Neural progenitor cell (in vitro differentiated cells): ENCODE measurements around the gene ZMAT1. TPM values are rescaled to one million over a fixed set of nuclear protein-coding genes. Genes with fewer than 3 reads are reported as not detected.

Experiments used
- DNase-seq: peaks from one replicate; pipeline ENCODE4 v3.0.0-alpha.2; 2016; ENCODE audit warnings: low spot score
- H2AFZ ChIP-seq: fragments of 200-600 bp; sonication (generic); replicated peaks from 2 replicates; pipeline ENCODE4 v1.6.1; 2016; ENCODE audit warnings: antibody characterized with exemption
- H3F3A ChIP-seq: fragments of 200-600 bp; sonication (generic); 2 replicates; pipeline ENCODE4 v1.6.1; 2016; ENCODE audit warnings: antibody characterized with exemption, low read depth
- H3K27ac ChIP-seq: fragments of 200-600 bp; sonication (generic); 2 replicates; pipeline ENCODE4 v1.5.1; 2016; ENCODE audit warnings: mild to moderate bottlenecking
- H3K27me3 ChIP-seq: fragments of 200-600 bp; sonication (generic); 2 replicates; pipeline ENCODE4 v1.6.1; 2016; ENCODE audit warnings: mild to moderate bottlenecking, moderate library complexity
- H3K36me3 ChIP-seq: fragments of 200-600 bp; sonication (generic); 2 replicates; pipeline ENCODE4 v1.5.1; 2016
- H3K4me1 ChIP-seq: fragments of 200-600 bp; sonication (generic); 2 replicates; pipeline ENCODE4 v1.6.1; 2016; ENCODE audit warnings: mixed run types
- H3K4me2 ChIP-seq: fragments of 200-600 bp; sonication (generic); 2 replicates; pipeline ENCODE4 v1.6.1; 2016
- H3K4me3 ChIP-seq: fragments of 200-600 bp; sonication (generic); 2 replicates; pipeline ENCODE4 v1.5.1; 2016
- H3K79me2 ChIP-seq: fragments of 200-600 bp; sonication (generic); 2 replicates; pipeline ENCODE4 v1.6.1; 2016; ENCODE audit warnings: low read depth
- H3K9ac ChIP-seq: fragments of 200-600 bp; sonication (generic); 2 replicates; pipeline ENCODE4 v1.6.1; 2016
- H3K9me3 ChIP-seq: fragments of 200-600 bp; sonication (generic); 2 replicates; pipeline ENCODE4 v1.5.1; 2016; ENCODE audit warnings: low read depth
- H4K20me1 ChIP-seq: fragments of 200-600 bp; sonication (generic); 2 replicates; pipeline ENCODE4 v1.6.1; 2016; ENCODE audit warnings: low read depth
- H3K27ac Mint-ChIP-seq: 3 replicates; pipeline ENCODE4 v1.8.0; 2021; ENCODE audit warnings: mixed read lengths
- H3K27me3 Mint-ChIP-seq: 2 replicates; pipeline ENCODE4 v1.8.0; 2022; ENCODE audit warnings: low read depth, mild to moderate bottlenecking, inconsistent platforms, moderate library complexity, mixed read lengths; ENCODE audit not compliant: insufficient read depth
- H3K36me3 Mint-ChIP-seq: 3 replicates; pipeline ENCODE4 v1.8.0; 2021; ENCODE audit warnings: mixed read lengths
- H3K4me1 Mint-ChIP-seq: 3 replicates; pipeline ENCODE4 v1.8.0; 2021; ENCODE audit warnings: mixed read lengths
- H3K4me3 Mint-ChIP-seq: 3 replicates; pipeline ENCODE4 v1.8.0; 2021; ENCODE audit warnings: mild to moderate bottlenecking, moderate library complexity, mixed read lengths
- H3K9me3 Mint-ChIP-seq: 3 replicates; pipeline ENCODE4 v1.8.0; 2020; ENCODE audit warnings: mixed read lengths
- EZH2 ChIP-seq: fragments of 200-600 bp; sonication (generic); IDR thresholded peaks from 2 replicates; pipeline ENCODE4 v1.6.1; 2017; ENCODE audit warnings: antibody characterized with exemption, mild to moderate bottlenecking, moderate library complexity
- EZH2phosphoT487 ChIP-seq: fragments of 200-600 bp; sonication (generic); IDR thresholded peaks from 2 replicates; pipeline ENCODE4 v1.6.1; 2017; ENCODE audit warnings: antibody characterized with exemption
- total RNA-seq: library from RNA; depleted of rRNA; stranded (reverse); fragments of >200 nt; gene quantifications from 2 replicates; pipeline ENCODE4 v1.2.3, GENCODE V29; 2015; ENCODE audit warnings: low replicate concordance
- TF ChIP-seq, protein P1 (sequence below): fragments of 200-600 bp; sonication (generic); IDR thresholded peaks from 2 replicates; pipeline ENCODE4 v1.5.1; 2017; ENCODE audit warnings: antibody characterized with exemption, mild to moderate bottlenecking

The ZMAT1 gene
- total RNA-seq, 1 donor from 2014 or later, result 5.7 TPM

DNA sequence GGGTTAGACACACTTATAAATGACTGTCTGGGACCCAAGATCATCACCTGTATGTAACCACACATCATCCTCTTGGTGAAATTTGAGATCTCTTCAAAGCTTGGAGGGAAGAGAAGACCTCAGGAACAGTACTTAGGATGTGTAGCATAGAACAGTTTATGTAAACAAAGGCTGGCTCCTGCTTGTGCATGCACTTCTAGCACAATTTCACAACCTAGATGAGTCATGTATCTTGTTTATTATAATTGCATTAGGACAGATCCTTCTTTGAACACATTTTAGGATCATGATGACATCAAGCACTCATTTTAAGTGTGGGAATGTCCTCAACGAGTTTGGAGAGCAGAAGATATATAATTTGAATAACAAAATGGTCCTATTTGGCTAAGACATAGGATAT, 26.3 kb upstream of the ZMAT1 start:
- H3K4me2 ChIP-seq, result no peak overlapping the region
- no peaks in the 10 kb centered on the region for H3K36me3 ChIP-seq
- no peaks in the 10 kb centered on the region for H3F3A ChIP-seq
- Mint-ChIP-seq H3K9me3 (peaks cover 5% of the 10 kb centered on the region), H3K27me3 (no peaks in the 10 kb centered on the region), H3K4me1 (no peaks in the 10 kb centered on the region), H3K36me3 (no peaks in the 10 kb centered on the region), H3K4me3 (no peak overlapping the region), H3K27ac (no peak overlapping the region)
- no peak overlapping the region for H2AFZ ChIP-seq
- H3K4me3 ChIP-seq, result no peak overlapping the region
- no peaks in the 10 kb centered on the region for H3K79me2 ChIP-seq
- no peak overlapping the region for H3K27ac ChIP-seq
- H3K9ac ChIP-seq, result no peak overlapping the region
- no peaks in the 10 kb centered on the region for H3K9me3 ChIP-seq
- no peak for DNase-seq
- H4K20me1 ChIP-seq, result no peaks in the 10 kb centered on the region
- no peaks in the 10 kb centered on the region for H3K27me3 ChIP-seq
- TF ChIP-seq, protein P1, sequence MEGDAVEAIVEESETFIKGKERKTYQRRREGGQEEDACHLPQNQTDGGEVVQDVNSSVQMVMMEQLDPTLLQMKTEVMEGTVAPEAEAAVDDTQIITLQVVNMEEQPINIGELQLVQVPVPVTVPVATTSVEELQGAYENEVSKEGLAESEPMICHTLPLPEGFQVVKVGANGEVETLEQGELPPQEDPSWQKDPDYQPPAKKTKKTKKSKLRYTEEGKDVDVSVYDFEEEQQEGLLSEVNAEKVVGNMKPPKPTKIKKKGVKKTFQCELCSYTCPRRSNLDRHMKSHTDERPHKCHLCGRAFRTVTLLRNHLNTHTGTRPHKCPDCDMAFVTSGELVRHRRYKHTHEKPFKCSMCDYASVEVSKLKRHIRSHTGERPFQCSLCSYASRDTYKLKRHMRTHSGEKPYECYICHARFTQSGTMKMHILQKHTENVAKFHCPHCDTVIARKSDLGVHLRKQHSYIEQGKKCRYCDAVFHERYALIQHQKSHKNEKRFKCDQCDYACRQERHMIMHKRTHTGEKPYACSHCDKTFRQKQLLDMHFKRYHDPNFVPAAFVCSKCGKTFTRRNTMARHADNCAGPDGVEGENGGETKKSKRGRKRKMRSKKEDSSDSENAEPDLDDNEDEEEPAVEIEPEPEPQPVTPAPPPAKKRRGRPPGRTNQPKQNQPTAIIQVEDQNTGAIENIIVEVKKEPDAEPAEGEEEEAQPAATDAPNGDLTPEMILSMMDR, result no peak
- TF ChIP-seq EZH2phosphoT487 (no peak), EZH2 (no peak)
- no peaks in the 10 kb centered on the region for H3K4me1 ChIP-seq

DNA sequence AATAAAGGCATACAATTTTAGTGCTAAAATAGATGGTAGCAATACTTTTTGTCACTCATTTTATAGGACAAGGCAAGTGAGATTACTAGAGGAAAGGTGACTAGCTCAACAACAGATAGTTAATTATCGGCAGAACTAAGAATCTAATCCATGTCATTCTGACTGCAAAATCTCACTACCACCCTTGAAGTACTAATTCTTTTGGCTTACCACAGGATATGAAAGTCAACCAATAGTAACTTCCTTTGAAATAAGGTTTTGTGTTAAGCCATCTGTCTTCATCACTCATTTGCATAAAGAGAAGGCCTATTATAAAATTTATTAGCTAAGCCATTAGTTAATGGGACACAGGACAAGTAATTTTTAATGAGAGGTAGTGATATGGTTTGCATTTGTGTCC, 25.3 kb upstream of the ZMAT1 start:
- no peaks in the 10 kb centered on the region for H3K36me3 Mint-ChIP-seq

DNA sequence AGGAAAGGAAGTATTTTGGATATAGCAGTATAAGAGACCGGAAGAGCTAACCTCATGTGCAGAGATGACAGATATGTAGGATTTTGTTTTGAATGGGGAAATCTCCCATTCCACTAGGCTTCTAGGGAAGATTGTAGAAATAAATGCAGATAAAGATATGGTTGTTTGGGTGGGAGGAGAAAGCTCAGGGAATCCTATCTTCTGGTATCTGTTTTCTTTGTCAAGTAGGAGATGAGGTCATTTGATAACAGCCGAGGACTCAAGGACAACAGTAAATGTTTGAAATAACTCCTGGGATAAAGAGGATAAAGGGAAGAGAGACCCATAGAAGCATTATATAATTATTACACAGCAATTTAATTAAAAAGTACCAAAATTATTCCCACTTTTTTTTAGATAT, 24.7 kb upstream of the ZMAT1 start:
- TF ChIP-seq, protein P1, result no peak
- Histone ChIP-seq H3K4me3 (no peak overlapping the region), H3K27ac (no peak overlapping the region), H3F3A (no peaks in the 10 kb centered on the region), H3K9ac (no peak overlapping the region), H2AFZ (no peak overlapping the region), H3K36me3 (no peaks in the 10 kb centered on the region), H3K27me3 (no peaks in the 10 kb centered on the region), H3K4me1 (no peaks in the 10 kb centered on the region), H4K20me1 (no peaks in the 10 kb centered on the region), H3K4me2 (no peak overlapping the region), H3K79me2 (no peaks in the 10 kb centered on the region), H3K9me3 (no peaks in the 10 kb centered on the region)
- Mint-ChIP-seq H3K4me3 (no peak overlapping the region), H3K27ac (no peak overlapping the region), H3K27me3 (no peaks in the 10 kb centered on the region), H3K36me3 (no peaks in the 10 kb centered on the region), H3K4me1 (no peaks in the 10 kb centered on the region), H3K9me3 (no peaks in the 10 kb centered on the region)
- no peak for DNase-seq

More for the DNA sequence above, 25.3 kb upstream of the ZMAT1 start:
- Mint-ChIP-seq H3K9me3 (peaks cover 2% of the 10 kb centered on the region), H3K4me3 (no peak overlapping the region), H3K4me1 (no peaks in the 10 kb centered on the region), H3K27ac (no peak overlapping the region), H3K27me3 (no peaks in the 10 kb centered on the region)
- H3K9me3 ChIP-seq, result no peaks in the 10 kb centered on the region
- no peaks in the 10 kb centered on the region for H4K20me1 ChIP-seq
- H3F3A ChIP-seq, result no peaks in the 10 kb centered on the region
- DNase-seq, result no peak
- H3K79me2 ChIP-seq, result no peaks in the 10 kb centered on the region
- no peaks in the 10 kb centered on the region for H3K36me3 ChIP-seq
- H3K9ac ChIP-seq, result no peak overlapping the region
- no peak overlapping the region for H3K4me3 ChIP-seq
- H3K4me2 ChIP-seq, result no peak overlapping the region
- H3K4me1 ChIP-seq, result no peaks in the 10 kb centered on the region
- no peak overlapping the region for H2AFZ ChIP-seq
- TF ChIP-seq EZH2phosphoT487 (no peak), EZH2 (no peak)
- TF ChIP-seq, protein P1, result no peak
- no peaks in the 10 kb centered on the region for H3K27me3 ChIP-seq
- H3K27ac ChIP-seq, result no peak overlapping the region

DNA sequence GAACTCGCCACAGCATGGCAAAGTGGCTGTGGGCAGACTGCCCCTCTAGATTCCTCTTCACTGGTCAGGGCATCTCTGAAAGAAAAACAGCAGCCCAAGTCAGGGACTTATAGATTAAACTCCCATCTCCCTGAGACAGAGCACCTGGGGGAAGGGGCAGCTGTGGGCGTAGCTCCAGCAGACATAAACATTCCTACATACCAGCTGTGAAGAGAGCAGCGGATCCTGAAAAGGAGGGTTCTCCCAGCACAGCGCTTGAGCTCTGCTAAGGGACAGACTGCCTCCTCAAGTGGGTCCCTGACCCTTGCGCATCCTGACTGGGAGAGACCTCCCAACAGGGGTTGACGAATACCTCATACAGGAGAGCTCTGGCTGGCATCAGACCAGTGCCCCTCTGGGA, 18.8 kb upstream of the ZMAT1 start:
- Histone ChIP-seq H3K27me3 (no peaks in the 10 kb centered on the region), H3F3A (no peaks in the 10 kb centered on the region), H3K4me2 (no peak overlapping the region), H3K79me2 (no peaks in the 10 kb centered on the region), H3K27ac (no peak overlapping the region), H3K4me3 (no peak overlapping the region), H2AFZ (no peak overlapping the region), H4K20me1 (no peaks in the 10 kb centered on the region), H3K36me3 (no peaks in the 10 kb centered on the region), H3K9ac (no peak overlapping the region), H3K9me3 (no peaks in the 10 kb centered on the region), H3K4me1 (no peaks in the 10 kb centered on the region)
- Mint-ChIP-seq H3K9me3 (no peaks in the 10 kb centered on the region), H3K27me3 (no peaks in the 10 kb centered on the region), H3K27ac (no peak overlapping the region), H3K36me3 (no peaks in the 10 kb centered on the region), H3K4me1 (no peaks in the 10 kb centered on the region), H3K4me3 (no peak overlapping the region)
- TF ChIP-seq EZH2 (no peak), EZH2phosphoT487 (no peak)
- TF ChIP-seq, protein P1, result no peak
- DNase-seq, result no peak
